Caco-2 (cell line): Measurements from ENCODE around the gene GJD2. TPM values are rescaled to one million over a fixed set of nuclear protein-coding genes. Genes with fewer than 3 reads are reported as not detected.

ENCODE experiments used
- BruUV-seq: library from RNA; stranded (reverse); fragments of 400-500 nt; replicated peaks from 2 replicates; lab custom pipeline; 2021; lab: Mats Ljungman, UMichigan
- CTCF ChIA-PET: fragments of 300-600 bp; sonication (Branson Sonifier 250); formaldehyde crosslinking; loops from one replicate; lab custom pipeline; 2022; ENCODE audit warnings: antibody characterized with exemption; lab: Charles Lee
- POLR2A ChIA-PET: fragments of 300-600 bp; sonication (Branson Sonifier 250); formaldehyde crosslinking; loops from one replicate; lab custom pipeline; 2022; ENCODE audit warnings: antibody characterized with exemption; lab: Charles Lee
- DNase-seq, 2 experiments: peaks; one replicate each; pipeline versions ENCODE4 v3.0.0 to v3.0.0-alpha.2; 2020 to 2022
- H3K27me3 ChIP-seq: replicated peaks from 2 replicates; pipeline ENCODE4 v1.6.0; 2011; ENCODE audit warnings: low read length; ENCODE audit not compliant: control insufficient read depth, insufficient read depth
- H3K36me3 ChIP-seq: 2 replicates; pipeline ENCODE4 v1.5.1; 2011; ENCODE audit warnings: low read length; ENCODE audit not compliant: control insufficient read depth, insufficient read depth
- H3K4me1 ChIP-seq: fragments of 250-450 bp; sonication (Bioruptor Pico); 2 replicates; pipeline ENCODE4 v1.5.1; 2020; ENCODE audit warnings: mild to moderate bottlenecking
- H3K4me3 ChIP-seq: 2 replicates; pipeline ENCODE4 v1.5.1; 2011; ENCODE audit warnings: low read depth, mild to moderate bottlenecking, control low read depth, low read length
- H3K9me3 ChIP-seq: fragments of 250-450 bp; sonication (Bioruptor Pico); 2 replicates; pipeline ENCODE4 v1.5.1; 2020; ENCODE audit warnings: mild to moderate bottlenecking, moderate library complexity
- H3K27ac Mint-ChIP-seq: one replicate; pipeline ENCODE4 v1.8.0; 2022; ENCODE audit warnings: mixed read lengths; ENCODE audit not compliant: unreplicated experiment
- H3K27me3 Mint-ChIP-seq: one replicate; pipeline ENCODE4 v1.8.0; 2022; ENCODE audit warnings: mixed read lengths; ENCODE audit not compliant: insufficient read depth, unreplicated experiment
- H3K36me3 Mint-ChIP-seq: one replicate; pipeline ENCODE4 v1.8.0; 2022; ENCODE audit warnings: mild to moderate bottlenecking, mixed read lengths; ENCODE audit not compliant: insufficient read depth, unreplicated experiment
- H3K4me1 Mint-ChIP-seq: one replicate; pipeline ENCODE4 v1.8.0; 2022; ENCODE audit warnings: low read depth, mixed read lengths; ENCODE audit not compliant: unreplicated experiment
- H3K4me3 Mint-ChIP-seq: one replicate; pipeline ENCODE4 v1.8.0; 2022; ENCODE audit warnings: mild to moderate bottlenecking, moderate library complexity, mixed read lengths; ENCODE audit not compliant: unreplicated experiment
- H3K9me3 Mint-ChIP-seq: one replicate; pipeline ENCODE4 v1.8.0; 2022; ENCODE audit warnings: mixed read lengths; ENCODE audit not compliant: unreplicated experiment
- intact Hi-C: fragments of 100-400 bp; cut with micrococcal nuclease; formaldehyde crosslinking; loops from one replicate; pipeline ENCODE4 v1.10.0; 2022; ENCODE audit not compliant: unreplicated experiment
- total RNA-seq: library from RNA; stranded (reverse); gene quantifications from 2 replicates; pipeline ENCODE4 v1.2.3, GENCODE V29; 2022
- TF ChIP-seq, protein P1 (sequence below), 2 experiments: fragments of 200-600 bp in 1 of 2; IDR thresholded peaks; 1 replicate in 1 of 2; 2 replicates in 1 of 2; pipeline versions ENCODE4 v1.5.1 to v1.8.0; 2011 to 2022; ENCODE audit warnings: antibody characterized with exemption in 1 of 2, control low read depth in 1 of 2, inconsistent platforms in 1 of 2, low read depth in 1 of 2, low read length in 1 of 2, mild to moderate bottlenecking in 1 of 2, moderate library complexity in 1 of 2; ENCODE audit not compliant: insufficient read depth in 1 of 2, severe bottlenecking in 1 of 2, unreplicated experiment in 1 of 2

GJD2 gene
- total RNA-seq, 1 experiment from 2014 or later, result not detected

GRCh38 chr15:34795267-34796081, 40.7 kb upstream of the GJD2 start, which contains the start of gene ACTC1:
Gene ACTC1 (minus strand): TSS chr15:34795549. CDS start chr15:34794808, 741 bp downstream.
- TF ChIP-seq, protein P1, sequence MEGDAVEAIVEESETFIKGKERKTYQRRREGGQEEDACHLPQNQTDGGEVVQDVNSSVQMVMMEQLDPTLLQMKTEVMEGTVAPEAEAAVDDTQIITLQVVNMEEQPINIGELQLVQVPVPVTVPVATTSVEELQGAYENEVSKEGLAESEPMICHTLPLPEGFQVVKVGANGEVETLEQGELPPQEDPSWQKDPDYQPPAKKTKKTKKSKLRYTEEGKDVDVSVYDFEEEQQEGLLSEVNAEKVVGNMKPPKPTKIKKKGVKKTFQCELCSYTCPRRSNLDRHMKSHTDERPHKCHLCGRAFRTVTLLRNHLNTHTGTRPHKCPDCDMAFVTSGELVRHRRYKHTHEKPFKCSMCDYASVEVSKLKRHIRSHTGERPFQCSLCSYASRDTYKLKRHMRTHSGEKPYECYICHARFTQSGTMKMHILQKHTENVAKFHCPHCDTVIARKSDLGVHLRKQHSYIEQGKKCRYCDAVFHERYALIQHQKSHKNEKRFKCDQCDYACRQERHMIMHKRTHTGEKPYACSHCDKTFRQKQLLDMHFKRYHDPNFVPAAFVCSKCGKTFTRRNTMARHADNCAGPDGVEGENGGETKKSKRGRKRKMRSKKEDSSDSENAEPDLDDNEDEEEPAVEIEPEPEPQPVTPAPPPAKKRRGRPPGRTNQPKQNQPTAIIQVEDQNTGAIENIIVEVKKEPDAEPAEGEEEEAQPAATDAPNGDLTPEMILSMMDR (IDR thresholded peaks at IDR 0.05; ENCODE audit: insufficient read depth in 1 of 2, low read depth in 1 of 2, low read length in 1 of 2, severe bottlenecking in 1 of 2, unreplicated experiment in 1 of 2), result no peak
- no peak within 1 kb of the TSS for H3K4me3 Mint-ChIP-seq
- CTCF ChIA-PET, result no interaction called here

DNA sequence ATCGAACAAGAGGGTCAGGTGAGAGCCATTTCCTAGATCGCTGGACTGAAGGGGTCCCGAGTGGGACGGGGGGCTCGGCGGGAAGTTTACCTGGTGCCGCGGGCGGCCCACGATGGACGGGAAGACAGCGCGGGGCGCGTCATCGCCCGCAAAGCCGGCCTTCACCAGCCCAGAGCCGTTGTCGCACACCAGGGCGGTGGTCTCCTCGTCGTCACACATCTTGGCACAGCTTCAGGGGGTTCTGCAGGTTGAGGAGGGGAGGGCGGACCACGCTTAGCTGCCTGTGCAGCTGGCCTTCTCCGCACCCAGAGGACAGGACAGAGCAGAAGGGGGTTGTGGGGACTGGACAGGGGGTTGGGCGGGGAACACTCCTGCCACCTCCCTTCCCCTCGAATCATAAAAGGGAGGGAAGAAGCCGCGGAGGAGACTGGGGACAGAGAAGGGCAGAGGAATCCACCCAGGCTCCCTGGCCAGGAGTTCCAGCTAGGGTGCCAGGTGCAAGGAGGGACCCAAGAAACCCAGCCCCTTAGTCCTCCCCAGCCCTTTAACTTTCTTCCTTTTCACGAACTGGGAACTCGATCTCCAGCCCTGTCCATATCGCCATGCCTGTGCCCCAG, 39.9 kb upstream of the GJD2 start:
- H3K27me3 ChIP-seq, result no peaks in the 10 kb centered on the region; the same call in 1 of the 2 replicates
- TF ChIP-seq, protein P1 (IDR thresholded peaks at IDR 0.05; ENCODE audit: insufficient read depth in 1 of 2, low read depth in 1 of 2, low read length in 1 of 2, severe bottlenecking in 1 of 2, unreplicated experiment in 1 of 2), result no peak
- H3K4me3 ChIP-seq, result no peak overlapping the region
- H3K36me3 Mint-ChIP-seq, result no peaks in the 10 kb centered on the region
- intact Hi-C loops, result loop anchor here (1.0 kb wide), 1 partner anchor 17 kb away; no protein-coding TSS in a partner anchor
- no peak overlapping the region for H3K4me3 Mint-ChIP-seq
- no TSS peak for BruUV-seq
- no peaks in the 10 kb centered on the region for H3K4me1 ChIP-seq
- peaks cover 25% of the 10 kb centered on the region for H3K27me3 Mint-ChIP-seq
- no peaks in the 10 kb centered on the region for H3K9me3 ChIP-seq
- no peak for DNase-seq
- no peaks in the 10 kb centered on the region for H3K9me3 Mint-ChIP-seq
- no peaks in the 10 kb centered on the region for H3K36me3 ChIP-seq
- no peaks in the 10 kb centered on the region for H3K4me1 Mint-ChIP-seq
- POLR2A ChIA-PET, result no interaction called here
- no peak overlapping the region for H3K27ac Mint-ChIP-seq
- CTCF ChIA-PET, result no interaction called here

More at GRCh38 chr15:34795267-34796081, 40.7 kb upstream of the GJD2 start, which contains the start of gene ACTC1:
- intact Hi-C loops, result loop anchor here (1.0 kb wide), 1 partner anchor 16 kb away; no protein-coding TSS in a partner anchor
- POLR2A ChIA-PET, result no interaction called here
- Histone ChIP-seq H3K4me3 (no peak within 1 kb of the TSS), H3K9me3 (no peaks in the 10 kb centered on the region), H3K36me3 (no peaks in the 10 kb centered on the region), H3K27me3 (no peaks in the 10 kb centered on the region; the same call in 1 of the 2 replicates), H3K4me1 (no peaks in the 10 kb centered on the region)
- no peaks in the 10 kb centered on the region for H3K36me3 Mint-ChIP-seq
- peaks cover 21% of the 10 kb centered on the region for H3K27me3 Mint-ChIP-seq
- H3K27ac Mint-ChIP-seq, result no peak within 1 kb of the TSS
- DNase-seq, result peak in 1 of 2 experiments; percentile 28
- no peaks in the 10 kb centered on the region for H3K4me1 Mint-ChIP-seq
- no TSS peak for BruUV-seq
- H3K9me3 Mint-ChIP-seq, result no peaks in the 10 kb centered on the region

- H3K27me3 ChIP-seq, result no peaks in the 10 kb centered on the region; the same call in 1 of the 2 replicates
- intact Hi-C loops, result no loop called here
- H3K4me1 ChIP-seq, result no peaks in the 10 kb centered on the region
- Mint-ChIP-seq H3K27me3 (peaks cover 29% of the 10 kb centered on the region), H3K36me3 (no peaks in the 10 kb centered on the region), H3K9me3 (no peaks in the 10 kb centered on the region), H3K27ac (no peak overlapping the region), H3K4me1 (no peaks in the 10 kb centered on the region), H3K4me3 (no peak overlapping the region)
- no peak overlapping the region for H3K4me3 ChIP-seq
- TF ChIP-seq, protein P1 (IDR thresholded peaks at IDR 0.05; ENCODE audit: insufficient read depth in 1 of 2, low read depth in 1 of 2, low read length in 1 of 2, severe bottlenecking in 1 of 2, unreplicated experiment in 1 of 2), result no peak
- DNase-seq, result no peak
- BruUV-seq, result no TSS peak
- H3K9me3 ChIP-seq, result no peaks in the 10 kb centered on the region
- no peaks in the 10 kb centered on the region for H3K36me3 ChIP-seq
- ChIA-PET CTCF (no interaction called here), POLR2A (no interaction called here)
Measured at GRCh38 chr15:34793901-34794300, 39.1 kb upstream of the GJD2 start.
